ENCODE measurements around the gene SMKR1.

The SMKR1 gene

DNA sequence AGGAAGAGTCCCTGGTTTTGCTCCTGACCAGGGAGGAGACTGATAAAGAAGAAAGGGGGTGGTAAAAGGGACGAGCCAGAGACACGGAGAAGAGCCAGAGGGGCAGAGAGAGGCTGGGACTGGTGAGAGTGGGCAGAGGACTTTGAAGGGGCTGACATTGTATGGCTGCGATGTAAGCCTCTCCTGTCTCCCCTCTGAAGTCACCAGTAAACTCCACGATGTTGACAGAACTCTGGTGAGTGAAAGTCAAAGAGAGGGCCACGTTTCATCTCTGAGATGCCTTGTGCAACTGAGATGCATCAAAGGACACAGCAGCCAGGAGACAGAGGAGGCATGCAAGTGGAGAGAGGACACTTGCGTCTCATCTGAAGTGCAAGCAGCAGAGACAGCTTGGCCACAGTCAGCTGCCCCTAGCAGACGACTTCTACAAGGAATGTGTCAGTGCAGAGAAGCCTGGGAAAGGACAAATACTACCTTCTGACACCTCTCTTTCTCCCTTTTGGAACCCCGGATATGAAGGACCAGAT, 54.3 kb downstream of the SMKR1 start:
- H4K20me1 ChIP-seq (ENCODE audit: insufficient read depth): no peaks in the 10 kb centered on the region
- H3K36me3 ChIP-seq (ENCODE audit: insufficient read depth): no peaks in the 10 kb centered on the region
- no peaks in the 10 kb centered on the region for H3K4me1 ChIP-seq (ENCODE audit: low read depth, poor library complexity, severe bottlenecking)
- H2AFZ ChIP-seq (ENCODE audit: low read depth): no peak overlapping the region
- no peak overlapping the region for H3K4me3 ChIP-seq (IDR thresholded peaks at IDR 0.05; ENCODE audit: insufficient read depth, low read depth, low read length)
- H3K9ac ChIP-seq: no peak overlapping the region
- no peak overlapping the region for H3K27ac ChIP-seq
- no peaks in the 10 kb centered on the region for H3K79me2 ChIP-seq (ENCODE audit: insufficient read depth, low read depth)
- H3K4me2 ChIP-seq: no peak overlapping the region
- no peaks in the 10 kb centered on the region for H3K27me3 ChIP-seq (ENCODE audit: insufficient read depth, low read depth)
- TF ChIP-seq, protein P1, sequence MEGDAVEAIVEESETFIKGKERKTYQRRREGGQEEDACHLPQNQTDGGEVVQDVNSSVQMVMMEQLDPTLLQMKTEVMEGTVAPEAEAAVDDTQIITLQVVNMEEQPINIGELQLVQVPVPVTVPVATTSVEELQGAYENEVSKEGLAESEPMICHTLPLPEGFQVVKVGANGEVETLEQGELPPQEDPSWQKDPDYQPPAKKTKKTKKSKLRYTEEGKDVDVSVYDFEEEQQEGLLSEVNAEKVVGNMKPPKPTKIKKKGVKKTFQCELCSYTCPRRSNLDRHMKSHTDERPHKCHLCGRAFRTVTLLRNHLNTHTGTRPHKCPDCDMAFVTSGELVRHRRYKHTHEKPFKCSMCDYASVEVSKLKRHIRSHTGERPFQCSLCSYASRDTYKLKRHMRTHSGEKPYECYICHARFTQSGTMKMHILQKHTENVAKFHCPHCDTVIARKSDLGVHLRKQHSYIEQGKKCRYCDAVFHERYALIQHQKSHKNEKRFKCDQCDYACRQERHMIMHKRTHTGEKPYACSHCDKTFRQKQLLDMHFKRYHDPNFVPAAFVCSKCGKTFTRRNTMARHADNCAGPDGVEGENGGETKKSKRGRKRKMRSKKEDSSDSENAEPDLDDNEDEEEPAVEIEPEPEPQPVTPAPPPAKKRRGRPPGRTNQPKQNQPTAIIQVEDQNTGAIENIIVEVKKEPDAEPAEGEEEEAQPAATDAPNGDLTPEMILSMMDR (conservative IDR thresholded peaks at IDR 0.05; ENCODE audit: low read depth, low read length): no peak

DNA sequence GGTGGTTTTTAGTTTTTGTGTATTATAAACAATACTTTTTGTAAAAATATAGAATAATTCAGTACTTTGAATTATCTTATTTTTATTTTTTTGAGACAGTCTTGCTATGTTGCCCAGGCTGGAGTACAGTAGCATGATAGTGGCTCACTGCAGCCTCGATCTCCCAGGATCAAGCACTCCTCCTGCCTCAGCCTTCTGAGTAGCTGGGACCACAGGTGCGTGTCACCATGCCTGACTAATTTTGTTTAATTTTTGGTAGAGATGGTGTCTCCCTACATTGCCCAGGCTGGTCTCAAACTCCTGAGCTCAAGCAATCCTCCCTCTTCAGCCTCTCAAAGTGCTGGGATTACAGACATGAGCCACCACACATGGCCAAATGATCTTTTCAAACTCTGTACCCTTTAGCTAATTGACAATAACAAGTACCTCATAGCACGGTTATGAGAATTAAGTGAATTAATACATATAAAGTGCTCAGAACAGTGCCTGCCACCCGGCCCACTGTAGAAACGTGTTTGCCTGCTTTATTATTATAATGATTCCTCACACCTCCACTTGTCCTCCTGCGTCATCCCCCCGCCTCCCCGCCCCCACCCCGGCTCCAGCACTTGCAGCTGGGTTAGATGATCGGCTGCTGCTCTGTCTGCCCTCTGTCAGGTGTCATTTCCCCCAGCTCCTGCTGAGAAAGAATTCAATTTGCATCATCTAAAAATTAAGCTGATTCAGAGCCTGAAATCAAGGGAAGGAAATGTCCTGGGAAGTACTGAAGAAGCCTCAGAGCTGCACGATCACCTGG, 55.6 kb downstream of the SMKR1 start:
- TF ChIP-seq, protein P1 (conservative IDR thresholded peaks at IDR 0.05; ENCODE audit: low read depth, low read length): no peak
- no peak overlapping the region for H3K9ac ChIP-seq
- no peaks in the 10 kb centered on the region for H4K20me1 ChIP-seq (ENCODE audit: insufficient read depth)
- no peak overlapping the region for H3K27ac ChIP-seq
- no peak overlapping the region for H3K4me3 ChIP-seq (IDR thresholded peaks at IDR 0.05; ENCODE audit: insufficient read depth, low read depth, low read length)
- no peaks in the 10 kb centered on the region for H3K27me3 ChIP-seq (ENCODE audit: insufficient read depth, low read depth)
- no peaks in the 10 kb centered on the region for H3K36me3 ChIP-seq (ENCODE audit: insufficient read depth)
- H3K4me2 ChIP-seq: no peak overlapping the region
- no peaks in the 10 kb centered on the region for H3K79me2 ChIP-seq (ENCODE audit: insufficient read depth, low read depth)
- no peaks in the 10 kb centered on the region for H3K4me1 ChIP-seq (ENCODE audit: low read depth, poor library complexity, severe bottlenecking)
- no peak overlapping the region for H2AFZ ChIP-seq (ENCODE audit: low read depth)

DNA sequence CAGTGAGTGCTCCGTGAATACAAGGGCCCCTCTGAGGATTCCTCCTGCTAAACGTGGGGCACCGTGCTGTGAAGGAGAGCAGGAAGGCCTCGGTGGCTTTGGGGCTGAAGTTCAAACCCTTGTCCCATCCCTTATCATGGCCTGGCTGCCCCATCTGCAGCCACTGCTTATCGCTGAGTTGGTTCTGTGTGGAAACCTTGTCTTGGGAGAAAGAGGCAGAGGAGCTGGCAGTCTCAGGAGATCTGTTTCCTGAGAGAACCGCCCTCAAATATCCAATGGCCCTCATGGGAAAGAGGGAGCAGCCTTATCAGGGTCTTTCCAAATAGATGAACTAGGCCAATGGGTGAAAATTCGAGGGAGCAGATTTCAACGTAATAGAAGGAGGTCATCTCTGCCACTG, 57.2 kb downstream of the SMKR1 start:
- no peak overlapping the region for H3K4me2 ChIP-seq

DNA sequence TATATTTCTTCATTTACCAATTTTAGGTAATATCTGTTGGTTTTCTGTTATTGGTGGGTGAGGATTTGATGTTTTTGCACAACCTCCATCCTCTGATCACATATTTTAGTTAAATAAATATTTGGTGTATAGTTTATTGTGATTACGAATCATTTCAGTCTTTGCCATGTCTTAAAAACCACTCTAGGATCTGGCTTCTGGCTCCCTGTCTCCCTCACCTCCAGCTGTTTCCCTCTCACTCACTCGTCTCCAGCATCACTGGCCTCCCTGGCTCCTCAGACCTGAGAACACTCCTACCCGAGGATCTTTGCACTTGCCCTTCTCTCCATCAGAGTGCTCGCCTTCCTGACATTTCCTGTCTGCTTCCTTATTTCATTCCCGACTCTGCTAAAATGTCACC, 58.5 kb downstream of the SMKR1 start:
- TF ChIP-seq, protein P1 (conservative IDR thresholded peaks at IDR 0.05; ENCODE audit: low read depth, low read length): no peak
- Histone ChIP-seq H2AFZ (ENCODE audit: low read depth) (no peak overlapping the region), H3K4me2 (no peak overlapping the region), H3K27me3 (ENCODE audit: insufficient read depth, low read depth) (no peaks in the 10 kb centered on the region), H3K79me2 (ENCODE audit: insufficient read depth, low read depth) (no peaks in the 10 kb centered on the region), H3K9ac (no peak overlapping the region), H4K20me1 (ENCODE audit: insufficient read depth) (no peaks in the 10 kb centered on the region), H3K36me3 (ENCODE audit: insufficient read depth) (no peaks in the 10 kb centered on the region), H3K4me1 (ENCODE audit: low read depth, poor library complexity, severe bottlenecking) (no peaks in the 10 kb centered on the region), H3K27ac (no peak overlapping the region), H3K4me3 (IDR thresholded peaks at IDR 0.05; ENCODE audit: insufficient read depth, low read depth, low read length) (no peak overlapping the region)

More for the DNA sequence above, 57.2 kb downstream of the SMKR1 start:
- no peaks in the 10 kb centered on the region for H3K36me3 ChIP-seq (ENCODE audit: insufficient read depth)
- H3K9ac ChIP-seq: no peak overlapping the region
- TF ChIP-seq, protein P1 (conservative IDR thresholded peaks at IDR 0.05; ENCODE audit: low read depth, low read length): no peak
- no peaks in the 10 kb centered on the region for H3K27me3 ChIP-seq (ENCODE audit: insufficient read depth, low read depth)
- H2AFZ ChIP-seq (ENCODE audit: low read depth): no peak overlapping the region
- no peaks in the 10 kb centered on the region for H4K20me1 ChIP-seq (ENCODE audit: insufficient read depth)
- H3K4me3 ChIP-seq (IDR thresholded peaks at IDR 0.05; ENCODE audit: insufficient read depth, low read depth, low read length): no peak overlapping the region
- no peaks in the 10 kb centered on the region for H3K79me2 ChIP-seq (ENCODE audit: insufficient read depth, low read depth)
- no peak overlapping the region for H3K27ac ChIP-seq
- H3K4me1 ChIP-seq (ENCODE audit: low read depth, poor library complexity, severe bottlenecking): no peaks in the 10 kb centered on the region
